Spleen (tissue), 11 donors: Measurements from ENCODE around the gene COTL1. TPM values are rescaled to one million over a fixed set of nuclear protein-coding genes. Genes with fewer than 3 reads are reported as not detected.

Source experiments
- DNase-seq: peaks from one replicate; pipeline ENCODE4 v3.0.0-alpha.2; 2020
- H3K27ac ChIP-seq, 8 donors: fragments of 200-600 bp; sonication (generic) in 7 of 8; 1 replicate in 4 of 8; 2 replicates in 4 of 8; pipeline versions ENCODE4 v1.5.0 to v1.8.0; 2016 to 2021; ENCODE audit warnings: inconsistent platforms in 4 of 8, mild to moderate bottlenecking in 4 of 8, moderate library complexity in 1 of 8
- H3K27me3 ChIP-seq, 7 donors: fragments of 200-600 bp; sonication (generic) in 6 of 7; replicated peaks in 1 of 7; 1 replicate in 4 of 7; 2 replicates in 3 of 7; pipeline versions ENCODE4 v1.5.0 to v1.8.0; 2016 to 2021; ENCODE audit warnings: inconsistent platforms in 3 of 7, mild to moderate bottlenecking in 1 of 7
- H3K36me3 ChIP-seq, 6 donors: fragments of 200-600 bp; sonication (generic) in 5 of 6; 1 replicate in 4 of 6; 2 replicates in 2 of 6; pipeline versions ENCODE4 v1.5.0 to v1.8.0; 2016 to 2021; ENCODE audit warnings: inconsistent platforms in 2 of 6
- H3K4me1 ChIP-seq, 6 donors: fragments of 200-600 bp; sonication (generic) in 5 of 6; 1 replicate in 3 of 6; 2 replicates in 3 of 6; pipeline versions ENCODE4 v1.5.0 to v1.8.0; 2016 to 2021; ENCODE audit warnings: inconsistent platforms in 3 of 6
- H3K4me3 ChIP-seq, 8 donors: fragments of 200-600 bp; sonication (generic) in 7 of 8; 1 replicate in 4 of 8; 2 replicates in 4 of 8; pipeline versions ENCODE4 v1.5.0 to v1.8.0; 2016 to 2021; ENCODE audit warnings: inconsistent platforms in 4 of 8, mild to moderate bottlenecking in 4 of 8, moderate library complexity in 2 of 8
- H3K9me3 ChIP-seq, 8 donors: fragments of 200-600 bp; sonication (generic) in 7 of 8; 1 replicate in 4 of 8; 2 replicates in 4 of 8; pipeline versions ENCODE4 v1.5.0 to v1.8.0; 2016 to 2021; ENCODE audit warnings: inconsistent platforms in 4 of 8
- POLR2A ChIP-seq, 3 donors: fragments of 450-650 bp; IDR thresholded peaks; one replicate each; pipeline ENCODE4 v1.5.1; 2017; ENCODE audit warnings: antibody characterized with exemption in 3 of 3, mild to moderate bottlenecking in 1 of 3
- POLR2AphosphoS5 ChIP-seq, 3 donors: sonication (generic); formaldehyde crosslinking; IDR thresholded peaks; one replicate each; pipeline ENCODE4 v1.5.1; 2017; ENCODE audit warnings: antibody characterized with exemption in 3 of 3
- WGBS, 5 donors: extraction: QIAGEN DNeasy Blood & Tissue Kit in 3 of 5; methylation state at CpG; one replicate each; pipeline versions ENCODE4 v1.1.5 to v1.1.7; 2013 to 2018; 5-methylcytosine and 5-hydroxymethylcytosine counted together
- intact Hi-C: fragments of 100-400 bp; cut with DNase I; formaldehyde crosslinking; loops from one replicate; pipeline ENCODE4 v1.15.0; 2023; ENCODE audit warnings: low total_unique reads
- polyA plus RNA-seq, 3 donors: library from polyadenylated mRNA; stranded (reverse); fragments of 200-250 nt; gene quantifications; one replicate each; pipeline ENCODE4 v1.2.1, GENCODE V29; 2013
- total RNA-seq, 7 donors: library from RNA; depleted of rRNA in 3 of 7; stranded (reverse); fragments of >200 nt in 3 of 7; fragmentation: NEBNext Ultra II Directional in 4 of 7; extraction: Animal tissue kit (Norgen Biotek cat#: 25700) in 4 of 7; gene quantifications; one replicate each; pipeline versions ENCODE4 v1.1.0 to v1.2.1, GENCODE V29; 2016 to 2021
- TF ChIP-seq, protein P1 (sequence below), 11 experiments: fragments of 200-600 bp in 7 of 11; fragments of 450-650 bp in 4 of 11; sonication (generic) in 4 of 11; IDR thresholded peaks in 8 of 11; conservative IDR thresholded peaks in 3 of 11; 1 replicate in 7 of 11; 2 replicates in 4 of 11; pipeline versions ENCODE4 v1.4.0 to v1.8.0; 2016 to 2021; ENCODE audit warnings: antibody characterized with exemption in 11 of 11, inconsistent platforms in 4 of 11, mild to moderate bottlenecking in 1 of 11
- donor health status: healthy with polysubstance abuse.
- donor health status: DM: no; HTN: no; CAD: no; lungs with moderate emphysema.
- donor health status: DM: no; HTN: no; CAD: no.
- donor health status: Bipolar disorder and iron deficiency.
- donor health status: healthy.
- donor health status: DM: no; HTN: no; CAD: no.
- donor health status: DM: yes; HTN: yes; CAD: no.

Gene COTL1
- total and polyA plus RNA-seq, 10 donors = 284 to 655 (median 397) TPM

DNA sequence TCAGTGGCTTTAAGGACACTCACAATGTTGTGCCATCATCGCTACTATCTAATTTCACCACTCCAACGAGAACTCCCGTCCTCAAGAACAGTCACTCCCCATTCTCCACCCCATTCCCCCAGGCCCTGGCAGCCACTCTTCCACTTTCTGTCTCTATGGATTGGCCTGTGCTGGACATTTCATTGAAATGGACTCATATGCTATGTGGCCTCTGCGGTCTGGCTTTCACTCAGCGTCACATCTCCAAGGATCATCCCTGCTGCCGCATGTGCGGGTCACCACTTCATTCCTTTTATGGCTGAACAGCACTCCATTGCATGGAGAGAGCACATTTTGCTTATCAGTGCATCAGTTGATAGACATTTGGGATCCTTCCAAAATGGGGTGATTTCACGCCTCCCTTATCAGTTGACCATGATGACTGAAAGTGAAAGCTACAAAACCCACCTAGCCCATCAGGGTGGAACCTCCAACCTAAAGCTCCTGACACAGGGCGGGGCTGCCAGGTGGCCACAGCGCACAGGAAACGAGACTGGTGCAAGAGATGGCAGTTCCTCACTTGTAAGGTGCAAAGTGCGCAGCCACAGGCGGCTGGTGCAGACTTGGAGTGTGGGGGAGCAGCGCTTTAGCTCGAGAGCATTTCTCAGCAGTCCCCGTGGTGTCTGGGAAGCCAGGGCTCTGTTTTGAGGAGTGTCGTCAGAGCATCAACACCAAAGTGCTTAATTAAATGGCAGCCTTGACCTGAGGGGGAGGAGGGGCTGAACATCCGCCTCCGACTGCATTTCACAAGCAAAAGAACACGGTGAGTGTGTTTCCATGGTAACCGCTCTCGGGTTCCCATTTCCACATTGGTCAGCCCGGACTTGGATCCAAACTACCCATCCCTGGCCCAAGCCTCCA lies 23.8 kb downstream of the COTL1 start:
- H3K4me1 ChIP-seq = peaks cover 58 to 99% (median 81%) of the 10 kb centered on the region in 6 donors
- intact Hi-C loops = no loop called here
- H3K36me3 ChIP-seq = peaks cover 2 to 55% (median 12%) of the 10 kb centered on the region in 6 donors
- H3K4me3 ChIP-seq = peak overlapping the region in 7 of 8 donors; percentile 21 to 64 (median 27)
- H3K27me3 ChIP-seq = no peaks in the 10 kb centered on the region
- WGBS, 5 donors = 25 to 30% (median 29%) methylated on average over 22 to 23 of the region's 23 CpGs
- TF ChIP-seq POLR2AphosphoS5 (IDR thresholded peaks at IDR 0.05) (peak; percentile 91 to 94 (median 94)), POLR2A (IDR thresholded peaks at IDR 0.05) (peak in 1 of 3 donors; percentile 35)
- TF ChIP-seq, protein P1, sequence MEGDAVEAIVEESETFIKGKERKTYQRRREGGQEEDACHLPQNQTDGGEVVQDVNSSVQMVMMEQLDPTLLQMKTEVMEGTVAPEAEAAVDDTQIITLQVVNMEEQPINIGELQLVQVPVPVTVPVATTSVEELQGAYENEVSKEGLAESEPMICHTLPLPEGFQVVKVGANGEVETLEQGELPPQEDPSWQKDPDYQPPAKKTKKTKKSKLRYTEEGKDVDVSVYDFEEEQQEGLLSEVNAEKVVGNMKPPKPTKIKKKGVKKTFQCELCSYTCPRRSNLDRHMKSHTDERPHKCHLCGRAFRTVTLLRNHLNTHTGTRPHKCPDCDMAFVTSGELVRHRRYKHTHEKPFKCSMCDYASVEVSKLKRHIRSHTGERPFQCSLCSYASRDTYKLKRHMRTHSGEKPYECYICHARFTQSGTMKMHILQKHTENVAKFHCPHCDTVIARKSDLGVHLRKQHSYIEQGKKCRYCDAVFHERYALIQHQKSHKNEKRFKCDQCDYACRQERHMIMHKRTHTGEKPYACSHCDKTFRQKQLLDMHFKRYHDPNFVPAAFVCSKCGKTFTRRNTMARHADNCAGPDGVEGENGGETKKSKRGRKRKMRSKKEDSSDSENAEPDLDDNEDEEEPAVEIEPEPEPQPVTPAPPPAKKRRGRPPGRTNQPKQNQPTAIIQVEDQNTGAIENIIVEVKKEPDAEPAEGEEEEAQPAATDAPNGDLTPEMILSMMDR (IDR thresholded peaks at IDR 0.05 in 8 of 11, conservative IDR thresholded peaks at IDR 0.05 in 3 of 11) = peak in 3 of 11 experiments; percentile 6 to 22 (median 13)
- peak; percentile 97 for DNase-seq
- H3K27ac ChIP-seq = peak overlapping the region; percentile 66 to 96 (median 94)
- H3K9me3 ChIP-seq = no peaks in the 10 kb centered on the region

DNA sequence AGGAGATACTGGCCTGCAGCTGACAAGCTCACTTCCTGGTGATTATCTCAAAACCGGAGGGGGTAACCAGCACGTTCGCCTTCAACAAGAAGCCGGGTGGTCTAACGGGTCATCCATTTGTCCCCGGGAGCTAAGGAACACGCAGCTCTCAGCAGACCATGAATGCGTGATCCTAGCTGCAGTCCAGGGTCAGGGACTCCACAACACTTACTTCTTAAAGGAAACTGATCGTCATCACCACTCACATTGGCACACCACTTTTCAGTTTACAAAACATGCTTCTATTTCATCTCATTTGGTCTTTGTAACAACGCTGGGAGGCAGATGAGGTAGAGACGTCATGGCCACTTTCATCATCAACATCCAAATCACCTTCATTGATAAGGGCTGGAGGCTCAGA lies 25.2 kb downstream of the COTL1 start:
- Histone ChIP-seq H3K27ac (peak overlapping the region in 6 of 8 donors; percentile 90 to 96 (median 94)), H3K36me3 (peaks cover 4 to 68% (median 16%) of the 10 kb centered on the region in 6 donors), H3K9me3 (no peaks in the 10 kb centered on the region), H3K4me3 (peak overlapping the region in 1 of 8 donors; percentile 64), H3K4me1 (peaks cover 46 to 99% (median 70%) of the 10 kb centered on the region in 6 donors), H3K27me3 (no peaks in the 10 kb centered on the region)
- 64 to 89% (median 77%) methylated on average over 11 of the region's 11 CpGs for WGBS, 5 donors
- intact Hi-C loops = no loop called here
- TF ChIP-seq POLR2A (IDR thresholded peaks at IDR 0.05) (no peak), POLR2AphosphoS5 (IDR thresholded peaks at IDR 0.05) (no peak)
- TF ChIP-seq, protein P1 (IDR thresholded peaks at IDR 0.05 in 8 of 11, conservative IDR thresholded peaks at IDR 0.05 in 3 of 11) = no peak
- DNase-seq = no peak

DNA sequence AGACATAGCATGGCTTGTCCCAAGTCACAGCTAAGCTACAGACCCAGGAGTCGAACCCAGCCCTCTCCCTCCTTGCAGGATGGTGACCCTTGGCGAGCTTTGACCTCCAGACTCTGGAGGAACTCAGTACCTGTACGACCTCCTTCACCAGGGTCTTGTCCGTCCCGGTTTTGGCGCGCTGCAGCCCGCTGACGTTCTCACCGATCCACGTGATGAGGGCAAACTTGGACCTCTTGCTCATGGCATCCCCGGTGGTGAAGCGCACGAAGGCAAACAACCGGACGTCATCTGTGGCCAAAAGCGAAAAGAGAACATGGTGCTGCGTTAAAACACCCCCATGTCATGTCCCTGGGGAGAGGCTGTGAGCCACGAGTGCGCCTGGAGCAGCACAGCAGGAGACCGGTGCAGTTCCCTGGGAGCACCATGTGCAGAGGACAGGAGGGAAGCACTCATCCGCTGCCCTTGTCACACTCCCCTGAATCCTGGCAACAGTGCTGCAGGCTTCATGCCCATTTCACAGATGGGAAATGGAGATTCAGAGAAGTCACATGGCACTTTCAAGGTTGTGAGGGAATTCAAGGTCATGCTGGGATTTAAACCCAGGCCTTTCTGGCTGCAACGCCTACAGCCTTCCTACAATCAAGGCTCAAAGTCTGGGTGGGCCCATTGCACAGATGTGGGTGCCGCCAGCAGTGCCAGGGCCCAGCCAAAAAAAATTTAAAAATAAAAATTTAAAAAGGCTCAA lies 27.7 kb downstream of the COTL1 start:
- H3K4me1 ChIP-seq = peaks cover 41 to 99% (median 67%) of the 10 kb centered on the region in 6 donors
- H3K36me3 ChIP-seq = peaks cover 4 to 73% (median 26%) of the 10 kb centered on the region in 6 donors
- H3K4me3 ChIP-seq = no peak overlapping the region
- H3K27me3 ChIP-seq = no peaks in the 10 kb centered on the region
- DNase-seq = no peak
- intact Hi-C loops = no loop called here
- peak; percentile 35 to 57 (median 45) for TF ChIP-seq POLR2AphosphoS5 (IDR thresholded peaks at IDR 0.05)
- TF ChIP-seq, protein P1 (IDR thresholded peaks at IDR 0.05 in 8 of 11, conservative IDR thresholded peaks at IDR 0.05 in 3 of 11) = no peak
- no peak for TF ChIP-seq POLR2A (IDR thresholded peaks at IDR 0.05)
- WGBS, 5 donors = 86 to 94% (median 90%) methylated on average over 23 to 24 of the region's 24 CpGs
- no peaks in the 10 kb centered on the region for H3K9me3 ChIP-seq
- H3K27ac ChIP-seq = peak overlapping the region in 4 of 8 donors; percentile 2 to 51 (median 38)
